ENCODE measurements around the gene CETP. TPM values are rescaled to one million over a fixed set of nuclear protein-coding genes. Genes with fewer than 3 reads are reported as not detected.

Gene CETP
- total and polyA plus RNA-seq, 2 of the 8 experiments (the other 6 are each of a cell fraction or from before 2014, with no cell fraction given), result not detected

DNA sequence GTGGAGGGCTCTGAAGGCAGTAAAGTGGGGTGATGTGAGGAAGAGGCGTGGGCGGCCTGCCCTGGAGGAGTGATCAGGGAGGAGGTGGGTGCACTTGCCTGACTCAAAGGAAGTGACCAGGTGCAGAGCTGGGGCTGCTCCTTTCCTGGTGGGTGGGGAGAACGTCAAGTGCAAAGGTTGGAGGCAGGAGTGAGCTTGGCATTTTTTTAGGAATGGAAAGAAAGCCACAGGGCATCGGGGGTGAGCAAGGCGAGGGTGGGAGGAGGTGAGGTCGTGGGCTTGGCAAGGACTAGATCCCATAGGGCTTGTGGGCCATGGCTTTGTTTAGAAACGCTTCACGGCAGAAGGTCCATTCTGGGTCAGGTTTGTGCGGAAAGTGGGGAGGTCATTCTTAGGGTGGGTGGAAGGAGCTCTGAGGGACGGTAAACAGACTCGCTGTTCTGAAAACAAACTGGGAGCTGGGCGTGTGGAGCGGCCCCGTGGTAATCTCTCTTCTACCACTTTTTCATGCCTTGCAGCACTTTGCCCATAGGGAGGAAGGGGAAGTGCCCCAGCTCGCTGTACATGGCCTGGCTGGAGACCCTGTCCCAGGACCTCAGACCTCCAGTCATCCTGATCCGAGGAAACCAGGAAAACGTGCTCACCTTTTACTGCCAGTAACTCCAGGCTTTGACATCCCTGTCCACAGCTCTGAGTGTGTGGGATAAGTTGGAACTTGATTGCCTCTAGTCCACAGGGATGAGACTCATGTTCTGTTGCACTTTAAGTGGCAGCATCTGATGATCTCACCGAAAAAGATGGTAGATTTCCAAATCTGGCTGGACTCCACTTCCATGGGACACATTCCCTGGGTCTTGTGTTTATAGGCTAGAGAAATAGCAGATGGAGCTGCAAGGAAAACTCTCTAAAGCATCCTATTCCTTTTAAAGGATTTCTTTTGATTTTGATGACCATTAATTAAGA, 48.7 kb upstream of the CETP start:
- no peak overlapping the region for H2BK120ac ChIP-seq (replicated peaks; ENCODE audit: low read depth, low read length)
- H2BK5ac ChIP-seq (ENCODE audit: low read depth, low read length), result no peak overlapping the region; the same call in none of the 2 replicates
- H4K91ac ChIP-seq (replicated peaks; ENCODE audit: insufficient read length, low read length), result no peak overlapping the region
- H3K79me2 ChIP-seq (ENCODE audit: control insufficient read depth in 1 of 2, insufficient read depth in 2 of 2, low read length in 2 of 2), result no peaks in the 10 kb centered on the region
- no peaks in the 10 kb centered on the region for H3K9me3 ChIP-seq (ENCODE audit: insufficient read depth in 2 of 2, low read depth in 1 of 2, low read length in 1 of 2)
- TF ChIP-seq, protein P1, sequence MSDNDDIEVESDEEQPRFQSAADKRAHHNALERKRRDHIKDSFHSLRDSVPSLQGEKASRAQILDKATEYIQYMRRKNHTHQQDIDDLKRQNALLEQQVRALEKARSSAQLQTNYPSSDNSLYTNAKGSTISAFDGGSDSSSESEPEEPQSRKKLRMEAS (IDR thresholded peaks at IDR 0.05), result no peak
- TF ChIP-seq SP2 (IDR thresholded peaks at IDR 0.05; ENCODE audit: low read length) (no peak), SP4 (IDR thresholded peaks at IDR 0.05; ENCODE audit: low read length) (no peak), TAF1 (IDR thresholded peaks at IDR 0.05; ENCODE audit: low read depth, low read length) (no peak), HDAC6 (IDR thresholded peaks at IDR 0.05; ENCODE audit: low read depth, low read length) (no peak), TBP (IDR thresholded peaks at IDR 0.05; ENCODE audit: low read depth, low read length) (no peak)
- TF ChIP-seq, protein P2, sequence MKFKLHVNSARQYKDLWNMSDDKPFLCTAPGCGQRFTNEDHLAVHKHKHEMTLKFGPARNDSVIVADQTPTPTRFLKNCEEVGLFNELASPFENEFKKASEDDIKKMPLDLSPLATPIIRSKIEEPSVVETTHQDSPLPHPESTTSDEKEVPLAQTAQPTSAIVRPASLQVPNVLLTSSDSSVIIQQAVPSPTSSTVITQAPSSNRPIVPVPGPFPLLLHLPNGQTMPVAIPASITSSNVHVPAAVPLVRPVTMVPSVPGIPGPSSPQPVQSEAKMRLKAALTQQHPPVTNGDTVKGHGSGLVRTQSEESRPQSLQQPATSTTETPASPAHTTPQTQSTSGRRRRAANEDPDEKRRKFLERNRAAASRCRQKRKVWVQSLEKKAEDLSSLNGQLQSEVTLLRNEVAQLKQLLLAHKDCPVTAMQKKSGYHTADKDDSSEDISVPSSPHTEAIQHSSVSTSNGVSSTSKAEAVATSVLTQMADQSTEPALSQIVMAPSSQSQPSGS (IDR thresholded peaks at IDR 0.05; ENCODE audit: low read length), result no peak
- no peak overlapping the region for H3K4me3 ChIP-seq (ENCODE audit: extremely low read depth in 1 of 4, insufficient read depth in 2 of 4, low read depth in 3 of 4, low read length in 4 of 4)
- no peak overlapping the region for H2BK20ac ChIP-seq (ENCODE audit: low read length)
- H3K23ac ChIP-seq (ENCODE audit: insufficient read length), result no peak overlapping the region
- H3K56ac ChIP-seq (replicated peaks; ENCODE audit: insufficient read length, low read depth, low read length), result no peak overlapping the region
- H3K4me1 ChIP-seq (replicated peaks in 1 of 4; ENCODE audit: control insufficient read depth in 3 of 4, insufficient read depth in 4 of 4, low read length in 3 of 4), result peaks cover 0 to 14% (median under 1%) of the 10 kb centered on the region in 4 experiments; a peak in 3 of 7 replicates
- no peak overlapping the region for H2AK5ac ChIP-seq (ENCODE audit: low read depth, low read length)
- POLR2A ChIA-PET (ENCODE audit: partially characterized antibody), result interaction anchor here (0.8 to 2.8 kb wide), 4 partner anchors 7 to 31 kb away, joined by 3 to 18 read pairs (median 3); partner anchors contain the start of gene HERPUD1
- FAIRE-seq, result no peak
- H3K9ac ChIP-seq (replicated peaks in 1 of 4; ENCODE audit: extremely low read depth in 1 of 4, low read depth in 3 of 4, low read length in 3 of 4), result no peak overlapping the region
- CTCF ChIA-PET (ENCODE audit: partially characterized antibody), result interaction anchor here (0.9 to 2.0 kb wide), 5 partner anchors 13 to 171 kb away, joined by 3 to 9 read pairs (median 4); no protein-coding TSS in a partner anchor
- H3K27ac ChIP-seq (ENCODE audit: low read depth, low read length), result no peak overlapping the region
- WGBS, 2 experiments (ENCODE audit: extremely low coverage in 1 of 2, insufficient coverage in 1 of 2, insufficient read length in 1 of 2, insufficient replicate concordance in 2 of 2, low coverage in 1 of 2, low lambda C conversion rate in 2 of 2, missing lambda C conversion rate in 1 of 2), result 93% methylated on average over 18 of the region's 18 CpGs; no CpG with 5 or more reads in 1 of the 2 experiments
- no peak overlapping the region for H3K14ac ChIP-seq (ENCODE audit: insufficient read length)
- no peak for DNase-seq (ENCODE audit: low read depth in 1 of 2, low spot score in 2 of 2)
- no peaks in the 10 kb centered on the region for H4K20me1 ChIP-seq (replicated peaks in 1 of 2; ENCODE audit: control insufficient read depth in 1 of 2, insufficient read depth in 2 of 2, low read length in 2 of 2)
- H2BK12ac ChIP-seq (ENCODE audit: low read depth, low read length), result peak overlapping the region; percentile 33; the same call in 1 of the 2 replicates
- no peak overlapping the region; the same call in 1 of the 2 replicates for H4K8ac ChIP-seq (ENCODE audit: extremely low read depth, insufficient read depth, low read length)
- no peak overlapping the region for H4K5ac ChIP-seq (ENCODE audit: insufficient read length, low read depth, low read length)
- H3K4ac ChIP-seq (replicated peaks; ENCODE audit: insufficient read length, low read depth, low read length), result no peak overlapping the region
- H2AFZ ChIP-seq (ENCODE audit: low read length), result no peak overlapping the region
- H3K23me2 ChIP-seq (ENCODE audit: low read depth, low read length), result no peaks in the 10 kb centered on the region
- H3K4me2 ChIP-seq (ENCODE audit: insufficient read depth in 1 of 2, low read depth in 2 of 2, low read length in 2 of 2), result no peak overlapping the region
- no peaks in the 10 kb centered on the region for H3K79me1 ChIP-seq (ENCODE audit: low read depth, low read length)
- no peak overlapping the region for H3K18ac ChIP-seq (ENCODE audit: extremely low read depth, low read length)
- H3K36me3 ChIP-seq (ENCODE audit: control insufficient read depth in 2 of 4, insufficient read depth in 4 of 4, low read length in 3 of 4), result no peaks in the 10 kb centered on the region
- H3K27me3 ChIP-seq (replicated peaks in 1 of 4; ENCODE audit: control insufficient read depth in 3 of 4, extremely low read depth in 1 of 4, insufficient read depth in 3 of 4, low read length in 3 of 4), result no peaks in the 10 kb centered on the region; a peak in 1 of 7 replicates
- H2BK15ac ChIP-seq (ENCODE audit: low read length), result no peak overlapping the region; the same call in 1 of the 2 replicates
